HG03103 (cell line): ENCODE measurements around the gene NKRF.
A peak's percentile ranks its signal among the peaks of the same experiment; 100 is the strongest.
"Not testable (repeated sequence)": the region's sequence is repeated elsewhere in the genome, so short reads cannot be mapped to it uniquely, and the experiment has no call there.

Experiments
- ATAC-seq: cut with Tn5 transposase; IDR thresholded peaks from one replicate; pipeline ENCODE4 v1.9.1; 2021; ENCODE audit warnings: low read depth; ENCODE audit not compliant: unreplicated experiment

NKRF gene

DNA sequence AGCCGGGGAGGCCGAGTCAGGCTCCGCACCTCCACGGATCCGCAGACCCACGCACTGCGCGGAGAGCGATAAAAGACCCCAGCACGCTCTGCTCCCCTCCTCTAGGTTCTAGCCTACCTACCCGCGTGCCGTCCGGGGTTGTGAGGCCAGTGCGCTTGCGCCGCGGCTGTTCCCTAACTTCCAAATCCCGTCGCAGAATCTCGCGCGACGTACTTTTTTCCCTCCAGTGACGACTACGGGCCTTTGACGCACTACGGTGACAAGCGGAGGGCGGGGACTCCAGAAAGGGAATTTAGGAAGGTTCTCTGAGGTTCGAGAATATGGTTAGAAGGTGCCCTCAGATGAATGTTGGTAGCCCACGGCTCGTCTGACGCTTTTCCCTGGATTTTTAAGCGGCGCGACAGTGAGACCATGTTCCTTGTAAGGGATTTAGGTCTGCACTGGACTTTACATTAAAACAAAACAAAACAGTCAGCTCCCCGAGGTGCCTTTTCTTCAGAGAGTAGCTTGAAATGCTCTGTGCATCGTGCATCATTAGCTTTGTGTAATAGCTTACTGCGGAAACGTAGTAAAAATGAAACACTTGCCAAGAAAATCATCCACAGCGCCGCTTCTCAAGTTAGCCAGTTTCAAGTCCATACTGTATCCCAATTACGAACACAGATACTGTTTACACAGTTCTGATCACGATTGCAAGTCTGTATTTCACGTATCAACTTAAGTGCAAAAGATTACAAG is at the start of gene NKRF:
Gene NKRF (minus strand): TSS at position 145 of the 738 bp plus-strand sequence.
- peak; percentile 79 for ATAC-seq

DNA sequence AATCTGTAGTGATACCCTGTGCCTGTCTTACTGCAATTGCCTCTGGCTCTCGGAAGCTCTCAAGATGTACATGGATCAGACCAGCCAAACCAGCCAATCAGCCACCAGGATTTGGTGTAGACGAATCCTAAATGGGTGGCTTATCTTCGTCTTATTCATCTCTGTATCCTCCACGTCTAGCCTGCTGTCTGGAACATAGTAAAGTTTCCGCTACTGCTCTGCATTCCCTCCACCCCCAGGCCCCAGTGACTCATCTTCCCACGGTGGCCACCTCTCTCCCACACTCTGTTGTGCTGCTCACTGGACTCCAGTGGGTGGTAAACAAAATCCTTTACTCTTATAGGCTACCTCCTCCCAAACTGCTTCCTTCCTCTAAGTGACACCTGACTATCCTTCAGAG is 48.9 kb upstream of the NKRF start:
- ATAC-seq = no peak

DNA sequence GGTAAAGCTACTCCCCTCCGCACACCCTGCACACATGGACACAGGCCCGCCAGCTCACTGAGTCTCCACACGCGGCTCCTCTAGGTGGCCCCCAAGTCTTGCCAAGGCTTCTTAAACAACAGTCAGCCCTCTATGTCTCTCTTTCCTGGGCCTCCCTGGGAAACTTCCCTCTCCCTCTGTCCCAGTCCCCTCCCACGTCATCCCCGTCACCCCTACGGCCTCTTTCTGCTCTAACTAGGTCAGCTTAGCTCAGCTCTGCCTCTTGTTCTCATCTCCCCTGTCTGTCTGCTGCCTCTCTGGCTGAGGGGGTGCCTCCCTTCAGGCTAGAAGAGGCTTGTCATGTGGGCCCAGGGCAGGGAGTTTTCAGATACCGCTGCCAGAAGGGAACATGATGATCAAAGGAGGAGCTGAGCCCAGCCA is 47.9 kb upstream of the NKRF start:
- no peak for ATAC-seq

DNA sequence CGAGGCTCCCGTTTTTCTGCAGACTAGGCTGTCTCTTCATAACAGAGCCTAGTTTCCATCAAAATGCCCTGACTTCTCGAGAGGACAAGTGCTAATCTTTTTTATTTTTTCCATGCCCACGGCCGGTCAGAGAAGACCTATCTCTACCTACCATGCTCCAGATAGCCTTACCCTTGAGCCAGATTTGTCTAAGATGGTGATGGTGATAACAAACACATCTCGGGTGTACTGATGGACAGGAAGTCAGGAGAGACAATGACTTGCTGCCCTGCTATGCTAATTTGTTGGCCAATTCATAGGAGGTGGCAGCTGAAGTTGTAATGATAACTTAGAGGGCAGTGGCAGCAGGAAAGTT is 42.2 kb upstream of the NKRF start:
- ATAC-seq = peak; percentile 12

DNA sequence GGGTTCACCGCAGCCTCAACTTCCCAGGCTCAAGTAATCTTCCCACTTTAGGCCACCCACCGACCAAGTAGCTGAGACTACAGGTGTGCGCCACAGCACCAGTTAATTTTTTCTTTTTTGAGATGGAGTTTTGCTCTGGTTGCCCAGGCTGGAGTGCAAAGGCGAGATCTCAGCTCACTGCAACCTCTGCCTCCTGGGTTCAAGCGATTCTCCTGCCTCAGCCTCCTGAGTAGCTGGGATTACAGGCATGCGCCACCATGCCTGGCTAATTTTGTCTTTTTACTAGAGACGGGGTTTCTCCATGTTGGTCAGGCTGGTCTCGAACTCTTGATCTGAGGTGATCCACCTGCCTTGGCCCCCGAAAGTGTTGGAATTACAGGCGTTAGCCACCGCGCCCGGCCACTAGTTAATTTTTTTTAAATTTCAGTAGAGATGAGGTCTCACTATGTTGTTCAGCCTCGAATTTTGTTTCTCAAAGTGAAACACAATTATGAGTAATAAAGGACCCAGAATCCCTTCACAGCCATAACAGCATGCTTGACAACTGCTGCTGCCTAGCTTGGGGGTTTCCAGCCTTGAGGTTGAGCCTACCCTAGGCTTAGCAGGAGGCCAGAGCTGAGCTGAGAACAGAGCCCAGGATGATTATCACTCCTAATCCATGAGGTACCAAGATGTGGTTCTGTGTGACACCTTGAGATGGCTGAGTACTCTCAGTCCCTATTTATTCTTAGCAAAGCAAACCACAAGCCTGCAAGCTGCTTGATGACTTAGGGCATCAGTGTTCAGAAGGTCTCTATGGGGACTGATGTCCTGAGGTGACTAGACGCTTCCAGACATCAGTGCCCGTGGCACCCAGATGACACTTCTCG is 41.6 kb upstream of the NKRF start:
- peak; percentile 86 for ATAC-seq

DNA sequence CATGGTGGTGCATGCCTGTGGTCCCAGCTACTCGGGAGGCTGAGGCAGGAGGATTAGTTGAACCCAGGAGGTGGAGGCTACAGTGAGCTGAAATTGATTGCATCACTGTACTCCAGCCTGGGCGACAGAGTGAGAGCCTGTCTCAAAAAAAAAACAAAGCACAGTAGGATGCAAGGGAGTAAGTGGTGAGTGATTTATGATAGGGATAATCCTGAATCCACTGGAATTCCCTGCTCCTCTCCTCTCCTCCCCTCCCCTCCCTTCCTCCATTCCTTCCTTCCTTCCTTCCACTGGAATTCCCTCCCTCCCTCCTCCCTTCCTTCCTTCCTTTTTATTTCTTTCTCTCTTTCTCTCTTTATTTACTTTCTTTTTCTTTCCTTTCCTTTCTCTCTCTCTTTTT is 40.9 kb upstream of the NKRF start:
- no peak for ATAC-seq

DNA sequence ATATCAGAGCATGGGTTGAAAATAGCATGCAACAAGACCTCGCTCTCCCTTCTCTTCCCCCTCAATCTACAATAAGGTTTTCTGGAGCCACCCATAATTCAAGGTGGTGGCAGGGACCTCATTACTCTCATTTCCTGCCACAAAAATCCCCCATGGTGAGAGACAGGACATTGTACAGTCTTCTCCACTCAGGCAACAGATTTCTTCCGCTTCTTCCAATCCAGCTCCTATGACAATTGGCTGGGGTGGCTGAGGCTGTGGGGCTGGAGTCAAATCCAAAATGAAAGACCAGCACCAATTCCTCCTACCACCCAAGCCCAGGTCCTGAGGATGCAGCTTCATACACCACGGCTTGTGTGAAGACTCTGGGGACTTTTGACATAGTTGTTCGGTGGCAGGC is 40.3 kb upstream of the NKRF start:
- ATAC-seq = no peak

DNA sequence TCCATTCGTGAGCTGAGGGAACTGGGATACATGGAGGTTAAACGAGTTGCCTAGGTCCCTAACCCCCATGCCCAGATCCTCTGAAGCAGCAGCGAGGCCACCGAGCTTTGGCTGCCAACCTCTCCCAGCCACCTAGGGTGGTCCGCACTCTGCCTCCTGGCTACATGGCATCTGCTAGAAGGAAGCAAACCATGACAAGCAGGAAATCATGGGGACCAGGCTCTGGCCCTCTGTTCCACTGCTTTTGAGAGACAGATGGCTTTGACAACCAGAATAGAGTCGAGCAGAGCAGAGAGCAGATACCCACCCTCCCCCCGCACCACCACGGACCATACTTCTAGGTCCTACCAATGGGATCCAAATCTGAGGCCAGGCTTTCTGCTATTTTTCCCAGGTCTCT is 37.5 kb upstream of the NKRF start:
- no peak for ATAC-seq

DNA sequence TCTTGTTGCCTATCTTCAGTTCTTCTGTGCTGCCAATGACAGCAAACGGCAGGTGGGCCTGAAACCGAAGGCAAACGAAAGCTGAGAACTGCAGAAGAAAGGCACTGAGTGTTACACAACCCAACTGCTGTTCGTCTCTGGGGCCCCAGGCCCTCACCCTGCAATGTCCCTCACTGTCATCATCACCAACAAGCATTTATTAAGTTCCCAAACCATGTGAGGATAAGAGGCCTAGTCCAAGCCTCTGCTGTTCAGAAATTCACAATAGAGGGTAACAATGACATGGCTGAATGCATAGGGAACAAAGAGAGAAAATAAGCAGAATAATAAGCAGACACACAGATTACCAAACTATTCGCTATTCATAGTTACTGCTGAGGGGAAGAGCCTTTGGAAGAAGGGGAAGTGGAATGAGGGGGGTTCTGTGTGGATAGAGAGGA is 34.5 kb upstream of the NKRF start:
- no peak for ATAC-seq

DNA sequence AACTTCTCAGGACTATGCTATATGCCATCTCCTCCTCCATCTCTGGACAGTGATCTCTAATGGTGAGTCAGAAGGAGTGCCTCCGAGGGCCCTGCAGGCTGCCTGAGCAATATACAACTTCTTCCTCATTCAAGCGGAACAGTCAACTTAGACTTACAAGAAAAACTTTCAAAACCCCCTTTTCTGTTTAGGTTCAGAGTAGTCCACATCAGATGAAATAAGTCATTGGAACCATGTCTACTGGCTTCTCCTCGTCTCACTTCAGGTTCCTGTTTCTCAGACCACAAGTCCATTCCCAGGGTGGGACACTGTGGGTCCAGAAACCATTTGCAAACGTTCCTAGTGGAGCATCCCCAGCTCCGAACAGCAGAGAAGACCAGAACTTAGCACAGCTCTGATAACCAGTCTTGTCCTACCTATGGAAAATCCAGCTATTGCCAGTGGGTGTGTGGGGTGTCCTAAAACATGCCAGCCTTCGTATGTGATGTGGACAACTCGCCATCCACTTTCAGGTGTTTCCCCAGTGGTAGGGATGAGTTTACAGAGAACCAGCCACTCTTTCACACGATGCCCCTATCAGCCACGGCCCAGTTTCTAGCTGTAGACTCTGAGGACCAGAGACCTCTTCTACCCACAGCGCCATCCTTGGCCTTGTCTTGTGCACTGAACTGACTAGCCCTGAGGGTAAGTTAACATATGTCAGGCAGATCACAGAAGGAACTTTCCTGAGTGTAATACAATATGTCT is 32.7 kb upstream of the NKRF start:
- peak; percentile 56 for ATAC-seq

DNA sequence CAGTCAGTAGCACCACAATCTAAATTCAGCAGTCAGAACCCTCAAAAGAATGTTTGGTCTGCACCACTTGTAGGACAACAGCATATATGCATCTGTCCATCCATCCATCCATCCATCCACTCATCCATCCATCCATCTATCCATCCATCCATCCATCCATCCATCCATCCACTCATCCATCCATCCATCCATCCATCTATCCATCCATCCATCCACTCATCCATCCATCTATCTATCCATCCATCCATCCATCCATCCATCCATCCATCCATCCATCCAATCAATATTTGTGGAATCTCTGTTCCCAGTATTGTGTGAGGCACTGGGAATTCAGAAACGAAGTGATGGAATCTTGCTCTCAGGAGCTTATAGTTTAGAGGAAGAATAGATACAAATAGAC is 31.2 kb upstream of the NKRF start:
- not testable (repeated sequence) for ATAC-seq

DNA sequence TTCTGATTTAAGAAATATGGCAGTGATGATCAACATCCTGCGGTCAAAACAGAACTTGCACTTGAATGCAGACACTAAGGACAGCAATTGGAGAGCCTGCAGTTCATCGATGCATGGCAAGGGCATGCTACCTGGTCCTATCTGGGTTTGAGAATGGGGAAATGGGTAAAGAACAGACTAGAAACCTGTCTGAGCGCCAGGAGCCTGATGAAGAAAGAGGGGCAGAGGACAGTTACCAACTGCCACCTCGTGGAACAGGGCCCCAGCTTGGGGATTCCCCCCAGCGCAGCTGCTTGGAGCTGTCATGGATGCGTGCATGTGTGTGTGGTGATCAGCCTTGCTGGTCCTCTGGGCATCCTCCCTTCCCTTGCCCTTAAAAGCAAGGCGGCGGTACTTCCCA is 30.2 kb upstream of the NKRF start:
- no peak for ATAC-seq

DNA sequence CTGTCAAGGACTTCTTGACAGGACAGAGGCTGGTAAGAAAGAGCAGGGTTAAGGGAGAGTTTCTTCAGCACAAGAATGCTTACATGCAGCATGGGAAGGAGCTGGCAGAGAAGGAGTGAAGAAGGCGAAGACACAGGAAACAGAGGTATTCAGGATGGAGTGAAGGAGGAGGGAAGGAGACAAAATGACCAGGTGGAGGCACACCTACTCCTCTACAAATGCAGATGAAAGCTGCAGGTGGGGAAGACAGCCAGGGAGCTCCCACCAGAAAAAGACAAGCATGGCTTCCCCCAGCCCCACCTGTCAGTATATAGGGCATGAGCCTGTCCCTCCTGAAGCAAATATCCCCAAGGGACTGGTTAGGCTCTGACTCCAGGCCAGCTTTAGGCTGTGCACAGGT is 29.6 kb upstream of the NKRF start:
- ATAC-seq = no peak

DNA sequence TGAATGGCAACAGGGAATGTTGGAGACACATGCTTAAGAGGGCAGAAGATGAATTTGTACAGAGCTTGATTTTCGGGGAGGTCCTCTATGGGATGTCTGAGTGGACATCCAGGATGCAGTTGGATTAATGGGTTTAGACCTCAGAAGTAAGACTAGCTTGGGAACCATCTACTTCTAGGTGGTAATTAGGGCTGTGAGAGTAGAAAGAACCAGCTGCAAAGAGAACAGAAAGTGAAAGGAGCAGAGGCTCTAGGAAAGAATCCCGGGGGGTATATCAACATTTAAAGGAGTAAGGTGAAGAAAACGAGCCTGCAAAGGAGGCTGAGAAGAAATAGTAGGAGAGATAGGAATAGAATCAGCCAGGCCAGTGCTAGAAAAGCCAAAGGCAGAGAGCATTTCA is 29.0 kb upstream of the NKRF start:
- no peak for ATAC-seq

DNA sequence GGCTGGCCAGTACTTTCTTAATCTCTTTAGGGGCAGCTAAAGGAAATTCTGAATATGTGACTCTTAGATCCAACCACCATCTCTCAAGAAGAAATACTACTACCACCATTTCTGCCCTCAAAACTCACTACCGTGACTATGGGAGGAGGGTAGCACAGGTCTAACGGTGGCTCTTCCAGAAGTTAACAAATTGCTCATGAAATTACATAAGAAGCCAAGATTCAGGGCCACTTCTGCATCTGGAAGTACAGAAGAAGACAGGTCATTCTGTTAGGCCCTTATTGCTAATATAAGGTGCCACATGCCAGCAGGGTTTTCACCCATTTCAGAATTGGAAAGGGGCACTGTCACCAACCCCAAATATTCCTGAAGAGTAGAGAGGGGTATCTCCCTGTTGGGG is 19.6 kb upstream of the NKRF start:
- no peak for ATAC-seq

DNA sequence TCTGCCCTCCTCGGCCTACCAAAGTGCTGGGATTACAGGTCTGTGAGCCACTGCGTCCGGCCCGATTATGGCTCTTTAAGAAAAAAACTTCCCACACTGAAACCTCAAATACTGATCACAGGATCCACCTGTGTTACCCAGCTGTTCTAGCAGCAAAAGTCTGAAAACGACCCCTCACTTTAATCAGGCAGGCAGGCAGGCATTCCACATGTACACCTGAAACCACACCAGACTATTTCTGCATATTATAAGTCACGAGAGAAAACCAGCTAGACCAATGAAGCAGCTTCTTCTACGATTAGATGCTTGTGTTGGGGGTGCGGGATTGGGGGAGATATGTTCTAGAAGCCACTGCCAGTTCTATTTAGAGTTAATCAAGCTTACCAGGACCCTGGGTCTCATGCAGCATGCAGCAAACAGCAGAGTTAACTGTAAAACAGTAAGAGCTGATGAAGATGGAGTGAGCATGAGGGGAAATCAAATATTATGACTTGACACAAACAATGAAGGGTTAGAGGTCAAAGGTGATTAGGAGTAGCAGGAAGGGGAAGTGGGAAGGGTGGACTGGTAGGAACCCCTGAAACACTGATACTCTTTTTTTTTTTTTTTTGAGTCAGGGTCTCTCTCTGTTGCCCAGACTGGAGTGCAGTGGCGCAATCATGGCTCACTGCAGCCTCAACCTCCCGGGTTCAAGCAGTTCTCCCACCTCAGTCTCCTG is 18.9 kb upstream of the NKRF start:
- ATAC-seq = no peak

DNA sequence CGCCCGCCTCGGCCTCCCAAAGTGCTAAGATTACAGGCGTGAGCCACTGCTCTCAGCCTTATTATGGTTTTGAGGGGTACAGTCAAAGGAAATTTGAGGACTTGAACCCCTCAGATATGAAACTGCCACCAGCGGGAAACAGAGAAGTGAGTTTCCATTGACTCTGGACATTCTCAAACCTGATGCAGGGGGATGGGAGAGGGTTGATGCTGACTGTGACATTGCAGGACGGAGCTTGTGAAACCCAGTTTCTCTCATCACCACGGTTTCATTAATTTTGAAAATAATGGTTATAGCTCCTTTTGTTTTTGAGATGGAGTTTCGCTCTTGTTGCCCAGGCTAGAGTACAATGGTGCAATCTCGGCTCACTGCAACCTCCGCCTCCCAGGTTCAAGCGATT is 18.2 kb upstream of the NKRF start:
- ATAC-seq = no peak

DNA sequence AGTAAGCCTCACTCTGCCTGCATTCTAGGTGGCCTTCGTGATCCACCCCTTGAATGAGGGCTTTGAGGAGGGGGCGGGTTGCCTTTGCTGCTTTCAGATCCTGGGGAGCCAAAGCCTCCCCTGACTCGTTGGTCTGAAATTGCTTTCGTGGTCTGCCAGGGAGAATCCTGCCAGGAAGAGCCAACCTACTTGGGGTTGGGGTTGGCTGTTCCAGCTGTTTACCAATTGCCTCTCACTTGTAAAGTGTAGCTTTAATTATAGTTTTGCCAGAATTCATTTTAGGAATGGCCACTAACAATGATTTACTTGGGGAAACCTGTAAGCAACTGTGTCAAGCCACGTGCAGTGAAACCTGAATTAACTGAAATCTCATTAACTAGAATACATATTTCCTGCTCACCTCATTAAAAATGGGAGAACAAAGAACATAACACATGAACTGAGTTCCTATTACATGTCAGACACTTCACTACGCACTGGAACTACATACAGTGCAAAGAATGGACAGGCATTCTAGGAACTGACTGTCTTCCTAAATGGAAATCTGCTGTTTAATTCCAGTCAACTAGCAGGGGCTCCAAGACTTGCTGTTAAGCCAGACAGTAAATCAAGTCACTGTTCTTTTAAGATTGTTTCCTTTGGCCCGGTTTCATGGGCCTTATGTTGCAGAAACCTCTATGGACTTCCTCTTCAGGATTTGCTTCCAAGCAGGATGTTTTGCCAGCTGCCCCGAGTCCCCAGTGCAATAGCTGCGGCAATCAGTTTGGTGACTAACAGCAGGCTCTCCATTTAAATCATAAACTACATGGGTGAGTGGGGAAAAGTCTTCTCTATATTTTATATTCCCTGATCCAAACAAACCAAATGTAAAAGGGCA is 16.4 kb upstream of the NKRF start:
- no peak for ATAC-seq

DNA sequence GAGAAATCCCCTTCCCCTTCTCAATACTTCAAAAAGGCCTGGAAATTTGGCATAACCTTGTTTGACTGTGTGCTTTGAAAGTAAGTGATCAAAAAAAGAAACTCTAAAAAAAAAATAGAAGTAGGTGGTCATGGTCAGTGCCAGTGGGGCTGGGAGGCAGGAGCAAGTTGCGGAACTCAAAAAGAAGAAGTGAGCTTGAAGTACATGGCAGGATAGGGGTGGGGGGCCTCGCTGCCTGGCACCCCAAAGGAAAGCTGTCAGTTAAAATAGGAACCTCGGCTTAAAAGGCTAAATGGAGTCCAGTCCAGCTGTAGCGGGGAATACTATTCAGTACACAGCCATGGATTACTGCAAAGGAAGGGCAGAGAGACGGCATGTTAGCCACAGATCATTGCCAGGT is 12.2 kb upstream of the NKRF start:
- no peak for ATAC-seq
